ENCODE measurements around the gene FOXC1. TPM values are rescaled to one million over a fixed set of nuclear protein-coding genes. Genes with fewer than 3 reads are reported as not detected.

FOXC1 gene
- total and polyA plus RNA-seq, 4 donors, result 0.08 to 0.33 (median 0.14) TPM

DNA sequence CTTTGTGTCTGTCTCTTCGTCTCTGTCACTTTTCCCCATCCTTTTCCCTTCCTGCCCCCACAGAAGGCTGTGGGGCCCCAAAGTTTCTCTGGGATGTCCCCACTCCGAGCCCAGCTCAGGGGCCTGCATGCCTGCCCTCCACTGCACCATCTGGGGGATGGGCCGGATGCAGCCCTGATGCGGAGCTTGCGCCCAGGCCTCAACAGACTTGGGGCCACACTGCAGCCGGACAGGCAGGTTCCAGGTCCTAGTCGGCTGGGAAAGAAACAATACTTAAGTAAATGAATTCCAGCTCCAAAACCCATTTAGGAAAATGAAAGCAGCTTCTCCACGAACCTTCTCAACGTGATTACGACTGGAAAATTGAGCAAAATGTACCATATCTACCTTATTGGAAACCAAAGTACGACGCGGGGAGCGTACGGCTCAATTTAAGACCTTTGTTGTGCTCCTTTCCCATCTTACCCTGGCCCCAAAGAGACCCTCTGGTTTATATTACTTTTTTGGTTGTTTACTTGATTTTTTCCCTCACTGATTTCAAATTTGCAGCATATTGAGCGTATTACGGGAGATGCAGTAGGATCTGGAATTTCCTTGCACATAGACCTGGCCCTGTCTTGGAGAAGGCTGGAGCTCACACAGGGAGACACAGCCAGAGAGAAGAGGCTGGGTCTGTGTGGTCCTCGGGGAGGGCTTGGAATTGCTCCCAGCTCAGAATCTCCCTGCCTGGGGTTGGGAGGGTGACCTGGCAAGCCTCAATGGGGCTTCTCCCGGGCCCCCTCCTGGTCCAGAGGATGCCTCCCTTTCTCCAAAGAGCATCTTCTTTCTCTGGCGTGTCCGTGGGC, 8.0 kb downstream of the FOXC1 start:
- no peak overlapping the region for H3K9ac ChIP-seq (ENCODE audit: low read depth in 1 of 2, low read length in 2 of 2)

More for the DNA sequence above, 8.0 kb downstream of the FOXC1 start:
- no peak for TF ChIP-seq RAD21 (IDR thresholded peaks at IDR 0.05)
- TF ChIP-seq HNF4A (conservative IDR thresholded peaks at IDR 0.05), result no peak
- no peak for TF ChIP-seq ZBTB33 (IDR thresholded peaks at IDR 0.05)
- no peak for TF ChIP-seq EGR1 (IDR thresholded peaks at IDR 0.05; ENCODE audit: low read depth in 2 of 2)
- no peak for TF ChIP-seq FOXA2 (IDR thresholded peaks at IDR 0.05)
- TF ChIP-seq GABPA (IDR thresholded peaks at IDR 0.05 in 1 of 2, conservative IDR thresholded peaks at IDR 0.05 in 1 of 2), result no peak
- no peak for TF ChIP-seq TAF1 (conservative IDR thresholded peaks at IDR 0.05)
- no peak for TF ChIP-seq FOXA1 (IDR thresholded peaks at IDR 0.05)
- no peak for TF ChIP-seq SP1 (IDR thresholded peaks at IDR 0.05)
- TF ChIP-seq, protein P1, sequence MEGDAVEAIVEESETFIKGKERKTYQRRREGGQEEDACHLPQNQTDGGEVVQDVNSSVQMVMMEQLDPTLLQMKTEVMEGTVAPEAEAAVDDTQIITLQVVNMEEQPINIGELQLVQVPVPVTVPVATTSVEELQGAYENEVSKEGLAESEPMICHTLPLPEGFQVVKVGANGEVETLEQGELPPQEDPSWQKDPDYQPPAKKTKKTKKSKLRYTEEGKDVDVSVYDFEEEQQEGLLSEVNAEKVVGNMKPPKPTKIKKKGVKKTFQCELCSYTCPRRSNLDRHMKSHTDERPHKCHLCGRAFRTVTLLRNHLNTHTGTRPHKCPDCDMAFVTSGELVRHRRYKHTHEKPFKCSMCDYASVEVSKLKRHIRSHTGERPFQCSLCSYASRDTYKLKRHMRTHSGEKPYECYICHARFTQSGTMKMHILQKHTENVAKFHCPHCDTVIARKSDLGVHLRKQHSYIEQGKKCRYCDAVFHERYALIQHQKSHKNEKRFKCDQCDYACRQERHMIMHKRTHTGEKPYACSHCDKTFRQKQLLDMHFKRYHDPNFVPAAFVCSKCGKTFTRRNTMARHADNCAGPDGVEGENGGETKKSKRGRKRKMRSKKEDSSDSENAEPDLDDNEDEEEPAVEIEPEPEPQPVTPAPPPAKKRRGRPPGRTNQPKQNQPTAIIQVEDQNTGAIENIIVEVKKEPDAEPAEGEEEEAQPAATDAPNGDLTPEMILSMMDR (IDR thresholded peaks at IDR 0.05; ENCODE audit: low read depth, low read length, missing input control), result no peak
- no peak for TF ChIP-seq HNF4G (IDR thresholded peaks at IDR 0.05)
- no peak for TF ChIP-seq REST (IDR thresholded peaks at IDR 0.05)
- no peak for TF ChIP-seq NR2F2 (IDR thresholded peaks at IDR 0.05)
- no peak for TF ChIP-seq MAX (IDR thresholded peaks at IDR 0.05)
- TF ChIP-seq JUND (IDR thresholded peaks at IDR 0.05), result no peak
- TF ChIP-seq, protein P2, sequence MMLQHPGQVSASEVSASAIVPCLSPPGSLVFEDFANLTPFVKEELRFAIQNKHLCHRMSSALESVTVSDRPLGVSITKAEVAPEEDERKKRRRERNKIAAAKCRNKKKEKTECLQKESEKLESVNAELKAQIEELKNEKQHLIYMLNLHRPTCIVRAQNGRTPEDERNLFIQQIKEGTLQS (IDR thresholded peaks at IDR 0.05), result no peak
- no peak for TF ChIP-seq YY1 (IDR thresholded peaks at IDR 0.05)
- H3K27ac ChIP-seq (ENCODE audit: low read depth in 1 of 2, low read length in 2 of 2), result no peak overlapping the region
- WGBS, result 76% methylated on average over 21 of the region's 21 CpGs
- H3K9me3 ChIP-seq (ENCODE audit: control insufficient read depth in 4 of 4, low read length in 3 of 4), result peaks cover 0 to 7% (median 1%) of the 10 kb centered on the region in 4 donors
- no peak for DNase-seq (ENCODE audit: low spot score)
- no peaks in the 10 kb centered on the region for H3K36me3 ChIP-seq (ENCODE audit: control insufficient read depth in 4 of 4, insufficient read depth in 3 of 4, low read depth in 1 of 4, low read length in 3 of 4)
- H3K4me1 ChIP-seq (ENCODE audit: control insufficient read depth in 4 of 4, insufficient read depth in 4 of 4, low read length in 3 of 4), result peaks cover 5 to 16% (median 11%) of the 10 kb centered on the region in 4 donors
- no peak overlapping the region for H3K4me3 ChIP-seq (ENCODE audit: low read depth in 1 of 3, low read length in 3 of 3)
- peaks cover 2 to 37% (median 5%) of the 10 kb centered on the region in 4 donors for H3K27me3 ChIP-seq (ENCODE audit: control insufficient read depth in 4 of 4, insufficient read depth in 4 of 4, low read length in 3 of 4)
